HepG2 (cell line): ENCODE results near the gene FRMD5. TPM values are rescaled to one million over a fixed set of nuclear protein-coding genes. Genes with fewer than 3 reads are reported as not detected.

Source experiments
- FOSL2 ChIP-seq: sonication (generic); formaldehyde crosslinking; IDR thresholded peaks from 2 replicates; pipeline ENCODE4 v1.4.0; 2020; ENCODE audit warnings: missing genetic modification reagents
- GABPA ChIP-seq, 2 experiments: IDR thresholded peaks; 2 replicates each; pipeline ENCODE4 v1.6.1; 2011 to 2016; ENCODE audit warnings: low read depth in 2 of 2, low read length in 1 of 2, missing biosample characterization in 1 of 2, missing genetic modification characterization in 1 of 2
- GATA4 ChIP-seq: sonication (generic); IDR thresholded peaks from 2 replicates; pipeline ENCODE4 v1.6.1; 2016; ENCODE audit warnings: antibody characterized with exemption, low read depth, borderline replicate concordance
- IRF2 ChIP-seq: IDR thresholded peaks from 2 replicates; pipeline ENCODE4 v1.6.1; 2018; ENCODE audit warnings: missing genetic modification reagents, missing compliant biosample characterization
- KLF16 ChIP-seq, 2 experiments: sonication (generic) in 1 of 2; formaldehyde crosslinking in 1 of 2; IDR thresholded peaks; 2 replicates each; pipeline versions ENCODE4 v1.6.1 to v1.8.0; 2016 to 2023; ENCODE audit warnings: missing genetic modification reagents in 2 of 2, missing compliant biosample characterization in 1 of 2
- MIER3 ChIP-seq: IDR thresholded peaks from 2 replicates; pipeline ENCODE4 v1.6.1; 2016; ENCODE audit warnings: missing compliant biosample characterization, borderline replicate concordance
- MYC ChIP-seq: sonication (generic); formaldehyde crosslinking; IDR thresholded peaks from 2 replicates; pipeline ENCODE4 v1.9.0; 2021; ENCODE audit warnings: missing genetic modification reagents, borderline replicate concordance
- MZF1 ChIP-seq: sonication (generic); formaldehyde crosslinking; IDR thresholded peaks from 2 replicates; pipeline ENCODE4 v1.8.1; 2023; ENCODE audit warnings: mild to moderate bottlenecking, missing genetic modification reagents, borderline replicate concordance
- NFE2L1 ChIP-seq: sonication (generic); formaldehyde crosslinking; IDR thresholded peaks from 2 replicates; pipeline ENCODE4 v1.4.0; 2020; ENCODE audit warnings: missing genetic modification reagents, mild to moderate bottlenecking, borderline replicate concordance
- NR1H2 ChIP-seq: sonication (generic); formaldehyde crosslinking; IDR thresholded peaks from 2 replicates; pipeline ENCODE4 v1.8.1; 2022; ENCODE audit warnings: low read depth, missing genetic modification reagents, borderline replicate concordance
- RORA ChIP-seq: sonication (generic); formaldehyde crosslinking; IDR thresholded peaks from 2 replicates; pipeline ENCODE4 v1.5.0; 2020; ENCODE audit warnings: mild to moderate bottlenecking, missing genetic modification reagents, moderate library complexity
- SNAPC2 ChIP-seq: sonication (generic); formaldehyde crosslinking; IDR thresholded peaks from 2 replicates; pipeline ENCODE4 v1.8.1; 2022; ENCODE audit warnings: mild to moderate bottlenecking, missing genetic modification reagents
- ZBTB10 ChIP-seq: sonication (generic); formaldehyde crosslinking; IDR thresholded peaks from 2 replicates; pipeline ENCODE4 v1.4.0; 2020; ENCODE audit warnings: missing genetic modification reagents, borderline replicate concordance
- ZFP36L2 ChIP-seq: sonication (generic); formaldehyde crosslinking; IDR thresholded peaks from 2 replicates; pipeline ENCODE4 v1.4.0; 2020; ENCODE audit warnings: missing genetic modification reagents
- ZNF562 ChIP-seq: sonication (generic); formaldehyde crosslinking; IDR thresholded peaks from 2 replicates; pipeline ENCODE4 v1.8.0; 2022; ENCODE audit warnings: missing genetic modification reagents, borderline replicate concordance
- ZNF615 ChIP-seq: sonication (generic); formaldehyde crosslinking; IDR thresholded peaks from 2 replicates; pipeline ENCODE4 v1.5.0; 2020; ENCODE audit warnings: mild to moderate bottlenecking, missing genetic modification reagents, borderline replicate concordance
- ZNF619 ChIP-seq: sonication (generic); formaldehyde crosslinking; IDR thresholded peaks from 2 replicates; pipeline ENCODE4 v1.4.0; 2020; ENCODE audit warnings: mild to moderate bottlenecking, missing genetic modification reagents
- polyA plus RNA-seq, 8 experiments: library from polyadenylated mRNA; depleted of rRNA in 3 of 8; stranded (reverse) in 7 of 8; unstranded in 1 of 8; fragments of >200 nt; fragmentation: Illumina TruSeq in 4 of 8; extraction: Trizol in 4 of 8; gene quantifications; 2 replicates each; pipeline versions ENCODE4 v1.2.1 to v1.2.3, GENCODE V29; 2011 to 2016; ENCODE audit warnings: low read depth in 4 of 8, missing spikeins in 1 of 8, mixed read lengths in 1 of 8; ENCODE audit not compliant: insufficient read depth in 1 of 8
- total RNA-seq, 5 experiments: library from RNA; depleted of rRNA; stranded (reverse); fragments of >200 nt; fragmentation: Illumina TruSeq; extraction: Trizol; gene quantifications; 2 replicates each; pipeline ENCODE4 v1.2.3, GENCODE V29; 2016; ENCODE audit warnings: low read depth in 1 of 5
- TF ChIP-seq, protein P1 (sequence below): IDR thresholded peaks from 2 replicates; pipeline ENCODE4 v1.6.1; 2016; ENCODE audit warnings: missing biosample characterization, missing genetic modification reagents, low read depth
- TF ChIP-seq, protein P2 (sequence below): IDR thresholded peaks from 2 replicates; pipeline ENCODE4 v1.6.1; 2016; ENCODE audit warnings: missing compliant biosample characterization, missing genetic modification reagents, borderline replicate concordance
- TF ChIP-seq, protein P3 (sequence below): sonication (generic); formaldehyde crosslinking; IDR thresholded peaks from 2 replicates; pipeline ENCODE4 v1.9.0; 2021; ENCODE audit warnings: missing genetic modification reagents, borderline replicate concordance

The FRMD5 gene
- total and polyA plus RNA-seq, 2 of the 13 experiments (the other 11 are each of a cell fraction or from before 2014, with no cell fraction given): 0.93 to 1.5 TPM

DNA sequence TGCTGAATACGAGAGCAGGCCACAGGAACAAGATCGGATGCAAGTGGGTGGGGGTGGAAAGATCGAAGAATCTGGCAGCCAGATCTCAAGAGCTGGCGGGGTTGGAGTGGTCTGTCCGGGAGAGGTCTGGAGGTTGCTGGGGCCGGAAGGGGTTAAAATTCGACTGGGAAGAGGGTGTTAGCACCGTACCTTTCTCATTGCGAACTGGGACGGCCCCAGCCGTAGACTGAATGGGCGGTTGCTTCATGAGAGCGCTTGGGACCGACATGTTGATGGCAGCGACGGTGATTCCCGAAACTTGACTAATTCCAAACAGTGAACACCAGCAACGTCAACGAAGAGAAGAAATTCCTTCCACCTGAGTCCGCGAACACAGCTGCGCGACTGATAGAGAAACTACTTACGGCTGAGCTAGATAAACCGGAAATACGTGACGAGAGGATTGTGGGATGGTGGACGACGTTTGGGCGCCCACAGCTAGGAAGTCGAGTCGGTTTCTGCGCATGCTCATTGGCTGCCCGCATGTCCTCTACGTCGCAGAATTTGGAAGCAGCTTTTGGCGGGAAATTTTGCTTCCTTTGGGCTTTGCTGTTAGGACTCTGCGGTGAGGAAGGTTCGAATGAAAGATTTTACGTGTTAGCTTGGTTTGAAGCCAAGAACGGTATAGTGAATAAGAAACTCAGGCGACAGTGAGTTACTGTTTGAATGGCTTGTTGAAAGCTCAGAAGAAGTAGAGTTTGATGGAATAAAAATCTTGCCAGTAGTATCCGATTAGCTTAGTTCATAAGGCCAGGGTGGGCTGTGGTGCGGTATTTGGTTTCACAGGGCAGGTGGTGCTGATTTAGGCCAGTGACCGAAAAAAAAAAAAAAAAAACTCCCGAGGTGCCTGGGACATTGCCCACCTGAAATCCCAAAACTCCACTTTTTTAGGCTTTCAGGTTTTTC is 370.5 kb downstream of the FRMD5 start, which contains the start of gene MFAP1 (continued):
- TF ChIP-seq, protein P1, sequence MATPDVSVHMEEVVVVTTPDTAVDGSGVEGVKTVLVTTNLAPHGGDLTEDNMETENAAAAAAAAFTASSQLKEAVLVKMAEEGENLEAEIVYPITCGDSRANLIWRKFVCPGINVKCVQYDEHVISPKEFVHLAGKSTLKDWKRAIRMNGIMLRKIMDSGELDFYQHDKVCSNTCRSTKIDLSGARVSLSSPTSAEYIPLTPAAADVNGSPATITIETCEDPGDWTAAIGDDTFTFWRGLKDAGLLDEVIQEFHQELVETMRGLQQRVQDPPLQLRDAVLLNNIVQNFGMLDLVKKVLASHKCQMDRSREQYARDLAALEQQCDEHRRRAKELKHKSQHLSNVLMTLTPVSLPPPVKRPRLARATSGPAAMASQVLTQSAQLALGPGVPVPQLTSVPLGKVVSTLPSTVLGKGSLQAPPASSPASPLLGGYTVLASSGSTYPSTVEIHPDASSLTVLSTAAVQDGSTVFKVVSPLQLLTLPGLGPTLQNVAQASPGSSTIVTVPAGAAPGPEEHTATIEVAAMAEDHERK (CRISPR knock-in tag): peak; percentile 72
- TF ChIP-seq MIER3 (CRISPR knock-in tag) (peak; percentile 64; the same call in 1 of the 2 replicates), ZNF562 (no peak), GATA4 (peak; percentile 54; the same call in 1 of the 2 replicates), KLF16 (CRISPR knock-in tag; IDR thresholded peaks at IDR 0.05) (0 out of 4 replicates have a peak, but pooled peaks of 1 of the 2 experiments have one; percentile 74), NR1H2 (no peak), GABPA (IDR thresholded peaks at IDR 0.05; ENCODE audit: low read depth, low read length) (peak; percentile 78), GABPA (CRISPR knock-in tag; IDR thresholded peaks at IDR 0.05; ENCODE audit: low read depth) (peak; percentile 97), ZNF619 (CRISPR knock-in tag) (no peak), ZBTB10 (no peak), FOSL2 (CRISPR knock-in tag) (peak; percentile 76), MZF1 (CRISPR knock-in tag) (no peak), IRF2 (CRISPR knock-in tag) (peak; percentile 81), SNAPC2 (CRISPR knock-in tag) (no peak), ZNF615 (CRISPR knock-in tag) (no peak), NFE2L1 (CRISPR knock-in tag) (no peak), RORA (no peak), MYC (CRISPR knock-in tag) (peak; percentile 64; the same call in 1 of the 2 replicates), ZFP36L2 (CRISPR knock-in tag) (no peak)
- TF ChIP-seq, protein P2, sequence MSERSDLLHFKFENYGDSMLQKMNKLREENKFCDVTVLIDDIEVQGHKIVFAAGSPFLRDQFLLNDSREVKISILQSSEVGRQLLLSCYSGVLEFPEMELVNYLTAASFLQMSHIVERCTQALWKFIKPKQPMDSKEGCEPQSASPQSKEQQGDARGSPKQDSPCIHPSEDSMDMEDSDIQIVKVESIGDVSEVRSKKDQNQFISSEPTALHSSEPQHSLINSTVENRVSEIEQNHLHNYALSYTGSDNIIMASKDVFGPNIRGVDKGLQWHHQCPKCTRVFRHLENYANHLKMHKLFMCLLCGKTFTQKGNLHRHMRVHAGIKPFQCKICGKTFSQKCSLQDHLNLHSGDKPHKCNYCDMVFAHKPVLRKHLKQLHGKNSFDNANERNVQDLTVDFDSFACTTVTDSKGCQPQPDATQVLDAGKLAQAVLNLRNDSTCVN: peak; percentile 50; the same call in 1 of the 2 replicates
- TF ChIP-seq, protein P3, sequence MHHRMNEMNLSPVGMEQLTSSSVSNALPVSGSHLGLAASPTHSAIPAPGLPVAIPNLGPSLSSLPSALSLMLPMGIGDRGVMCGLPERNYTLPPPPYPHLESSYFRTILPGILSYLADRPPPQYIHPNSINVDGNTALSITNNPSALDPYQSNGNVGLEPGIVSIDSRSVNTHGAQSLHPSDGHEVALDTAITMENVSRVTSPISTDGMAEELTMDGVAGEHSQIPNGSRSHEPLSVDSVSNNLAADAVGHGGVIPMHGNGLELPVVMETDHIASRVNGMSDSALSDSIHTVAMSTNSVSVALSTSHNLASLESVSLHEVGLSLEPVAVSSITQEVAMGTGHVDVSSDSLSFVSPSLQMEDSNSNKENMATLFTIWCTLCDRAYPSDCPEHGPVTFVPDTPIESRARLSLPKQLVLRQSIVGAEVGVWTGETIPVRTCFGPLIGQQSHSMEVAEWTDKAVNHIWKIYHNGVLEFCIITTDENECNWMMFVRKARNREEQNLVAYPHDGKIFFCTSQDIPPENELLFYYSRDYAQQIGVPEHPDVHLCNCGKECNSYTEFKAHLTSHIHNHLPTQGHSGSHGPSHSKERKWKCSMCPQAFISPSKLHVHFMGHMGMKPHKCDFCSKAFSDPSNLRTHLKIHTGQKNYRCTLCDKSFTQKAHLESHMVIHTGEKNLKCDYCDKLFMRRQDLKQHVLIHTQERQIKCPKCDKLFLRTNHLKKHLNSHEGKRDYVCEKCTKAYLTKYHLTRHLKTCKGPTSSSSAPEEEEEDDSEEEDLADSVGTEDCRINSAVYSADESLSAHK: no peak
